Liver (tissue), 9 donors: ENCODE results near the gene PPP2R2D. TPM values are rescaled to one million over a fixed set of nuclear protein-coding genes. Genes with fewer than 3 reads are reported as not detected.

Experiments used
- DNase-seq: peaks from one replicate; pipeline ENCODE4 v3.0.0-alpha.2; 2017; ENCODE audit warnings: low spot score
- H3K27ac ChIP-seq, 2 donors: one replicate each; pipeline ENCODE4 v1.7.0; 2013; ENCODE audit warnings: inconsistent platforms in 2 of 2, low read length in 2 of 2, control low read depth in 1 of 2, low read depth in 1 of 2, mild to moderate bottlenecking in 1 of 2
- H3K27me3 ChIP-seq, 4 donors: one replicate each; pipeline versions ENCODE4 v1.6.1 to v1.7.0; 2013; ENCODE audit warnings: low read length in 3 of 4, inconsistent platforms in 1 of 4, mild to moderate bottlenecking in 1 of 4, moderate library complexity in 1 of 4; ENCODE audit not compliant: control insufficient read depth in 4 of 4, insufficient read depth in 4 of 4
- H3K36me3 ChIP-seq, 4 donors: one replicate each; pipeline versions ENCODE4 v1.6.1 to v1.7.0; 2013; ENCODE audit warnings: low read length in 3 of 4, mild to moderate bottlenecking in 3 of 4, low read depth in 1 of 4, moderate library complexity in 1 of 4; ENCODE audit not compliant: control insufficient read depth in 4 of 4, insufficient read depth in 3 of 4
- H3K4me1 ChIP-seq, 4 donors: one replicate each; pipeline versions ENCODE4 v1.6.1 to v1.7.0; 2013; ENCODE audit warnings: low read length in 3 of 4, mild to moderate bottlenecking in 3 of 4, moderate library complexity in 1 of 4; ENCODE audit not compliant: control insufficient read depth in 4 of 4, insufficient read depth in 4 of 4
- H3K4me3 ChIP-seq, 3 donors: one replicate each; pipeline versions ENCODE4 v1.6.1 to v1.7.0; 2013; ENCODE audit warnings: low read length in 3 of 3, control low read depth in 1 of 3, low read depth in 1 of 3, mild to moderate bottlenecking in 1 of 3
- H3K9ac ChIP-seq, 2 donors: one replicate each; pipeline ENCODE4 v1.7.0; 2013; ENCODE audit warnings: low read length in 2 of 2, mild to moderate bottlenecking in 2 of 2, moderate library complexity in 2 of 2, control low read depth in 1 of 2, low read depth in 1 of 2
- H3K9me3 ChIP-seq, 4 donors: one replicate each; pipeline versions ENCODE4 v1.6.1 to v1.7.0; 2013; ENCODE audit warnings: low read length in 3 of 4; ENCODE audit not compliant: control insufficient read depth in 4 of 4
- ATF3 ChIP-seq: IDR thresholded peaks from 2 replicates; pipeline ENCODE4 v1.6.1; 2016; ENCODE audit warnings: antibody characterized with exemption
- CTCF ChIP-seq: fragments of 150-350 bp; IDR thresholded peaks from 2 replicates; pipeline ENCODE4 v1.5.1; 2017; ENCODE audit warnings: improper control_type of control experiment, low read depth, low read length; ENCODE audit not compliant: missing input control
- EGR1 ChIP-seq, 2 donors: IDR thresholded peaks; 2 replicates each; pipeline ENCODE4 v1.6.1; 2016 to 2018; ENCODE audit warnings: antibody characterized with exemption in 2 of 2, low read depth in 2 of 2
- FOXA1 ChIP-seq: IDR thresholded peaks from 2 replicates; pipeline ENCODE4 v1.6.1; 2016; ENCODE audit warnings: antibody characterized with exemption
- FOXA2 ChIP-seq: IDR thresholded peaks from 2 replicates; pipeline ENCODE4 v1.6.1; 2016; ENCODE audit warnings: antibody characterized with exemption
- GABPA ChIP-seq, 2 donors: IDR thresholded peaks in 1 of 2; conservative IDR thresholded peaks in 1 of 2; 2 replicates each; pipeline ENCODE4 v1.6.1; 2016; ENCODE audit warnings: antibody characterized with exemption in 2 of 2, mild to moderate bottlenecking in 1 of 2, moderate library complexity in 1 of 2
- HNF4A ChIP-seq, 2 donors: conservative IDR thresholded peaks; 2 replicates each; pipeline ENCODE4 v1.6.1; 2016; ENCODE audit warnings: antibody characterized with exemption in 2 of 2, mild to moderate bottlenecking in 2 of 2
- HNF4G ChIP-seq: IDR thresholded peaks from 2 replicates; pipeline ENCODE4 v1.6.1; 2016; ENCODE audit warnings: antibody characterized with exemption
- JUND ChIP-seq, 2 donors: IDR thresholded peaks; 2 replicates each; pipeline ENCODE4 v1.6.1; 2016; ENCODE audit warnings: antibody characterized with exemption in 2 of 2
- MAX ChIP-seq: IDR thresholded peaks from 2 replicates; pipeline ENCODE4 v1.6.1; 2016; ENCODE audit warnings: antibody characterized with exemption
- NR2F2 ChIP-seq: IDR thresholded peaks from 2 replicates; pipeline ENCODE4 v1.6.1; 2016; ENCODE audit warnings: antibody characterized with exemption
- RAD21 ChIP-seq, 2 donors: IDR thresholded peaks; 2 replicates each; pipeline ENCODE4 v1.6.1; 2016; ENCODE audit warnings: antibody characterized with exemption in 2 of 2, mild to moderate bottlenecking in 2 of 2
- REST ChIP-seq: IDR thresholded peaks from 2 replicates; pipeline ENCODE4 v1.6.1; 2016; ENCODE audit warnings: antibody characterized with exemption, mild to moderate bottlenecking
- RXRA ChIP-seq, 2 donors: IDR thresholded peaks; 2 replicates each; pipeline ENCODE4 v1.6.1; 2017 to 2018; ENCODE audit warnings: antibody characterized with exemption in 2 of 2, mild to moderate bottlenecking in 1 of 2
- SP1 ChIP-seq: IDR thresholded peaks from 2 replicates; pipeline ENCODE4 v1.6.1; 2018; ENCODE audit warnings: antibody characterized with exemption, mild to moderate bottlenecking
- TAF1 ChIP-seq: conservative IDR thresholded peaks from 2 replicates; pipeline ENCODE4 v1.6.1; 2016; ENCODE audit warnings: antibody characterized with exemption, mild to moderate bottlenecking
- YY1 ChIP-seq: IDR thresholded peaks from 2 replicates; pipeline ENCODE4 v1.6.1; 2016; ENCODE audit warnings: antibody characterized with exemption, mild to moderate bottlenecking
- ZBTB33 ChIP-seq: IDR thresholded peaks from 2 replicates; pipeline ENCODE4 v1.6.1; 2016; ENCODE audit warnings: antibody characterized with exemption
- WGBS: extraction: QIAGEN DNeasy Blood & Tissue Kit; methylation state at CpG from one replicate; pipeline ENCODE4 v1.1.7; 2013; 5-methylcytosine and 5-hydroxymethylcytosine counted together
- polyA plus RNA-seq, 2 donors: library from polyadenylated mRNA; stranded (reverse) in 1 of 2; unstranded in 1 of 2; fragments of 200-250 nt in 1 of 2; fragments of >200 nt in 1 of 2; fragmentation: Nextera tagmentation in 1 of 2; extraction: Ambion mirVana in 1 of 2; gene quantifications; one replicate each; pipeline versions ENCODE4 v1.2.1 to v1.2.3, GENCODE V29; 2013 to 2015
- total RNA-seq, 2 donors: library from RNA; depleted of rRNA; stranded (reverse); fragments of >200 nt; gene quantifications; one replicate each; pipeline ENCODE4 v1.2.3, GENCODE V29; 2014
- donor health status: healthy.
- donor health status: healthy.
- donor health status: healthy.
- donor health status: healthy.
- donor health status: healthy.

The PPP2R2D gene
- 10 to 100 TPM; 19.7 to 20.5 TPM for total RNA-seq
- 1 to 10 TPM; 5.9 to 8.8 TPM for polyA plus RNA-seq

GRCh38 chr10:131900350-131901152 lies at the start of gene PPP2R2D:
PPP2R2D (plus strand) TSS chr10:131901008; CDS start chr10:131901149, 141 bp downstream.
- peak within 1 kb of the TSS; percentile 64 to 89 (median 86) for H3K4me3 ChIP-seq
- H3K36me3 ChIP-seq = no peaks in the 10 kb centered on the region
- TF ChIP-seq SP1 = peak; percentile 62
- no peak for TF ChIP-seq HNF4G
- TF ChIP-seq YY1 = peak; percentile 93
- peaks cover 8 to 33% (median 30%) of the 10 kb centered on the region in 4 donors for H3K4me1 ChIP-seq
- peak within 1 kb of the TSS; percentile 76 to 90 for H3K27ac ChIP-seq
- no peaks in the 10 kb centered on the region for H3K9me3 ChIP-seq
- no peaks in the 10 kb centered on the region for H3K27me3 ChIP-seq
- DNase-seq = peak; percentile 95
- H3K9ac ChIP-seq = peak within 1 kb of the TSS; percentile 85 to 89
- WGBS = under 1% methylated on average over 107 of the region's 107 CpGs

GRCh38 chr10:131851346-131851745 lies 49.5 kb upstream of the PPP2R2D start:
- no peak overlapping the region for H3K27ac ChIP-seq
- no peak for DNase-seq
- 92% methylated on average over 11 of the region's 11 CpGs for WGBS

GRCh38 chr10:131852176-131852822 lies 48.5 kb upstream of the PPP2R2D start:
- H3K9me3 ChIP-seq = no peaks in the 10 kb centered on the region
- no peak overlapping the region for H3K27ac ChIP-seq
- no peaks in the 10 kb centered on the region for H3K36me3 ChIP-seq
- H3K4me1 ChIP-seq = no peaks in the 10 kb centered on the region
- no peak overlapping the region for H3K9ac ChIP-seq
- no peak overlapping the region for H3K4me3 ChIP-seq
- TF ChIP-seq RXRA (IDR thresholded peaks at IDR 0.05) (no peak), RAD21 (IDR thresholded peaks at IDR 0.05) (no peak), SP1 (no peak), ATF3 (no peak), ZBTB33 (no peak), NR2F2 (no peak), EGR1 (IDR thresholded peaks at IDR 0.05; ENCODE audit: low read depth in 2 of 2) (no peak), HNF4G (no peak), FOXA2 (no peak), HNF4A (conservative IDR thresholded peaks at IDR 0.05) (no peak), GABPA (IDR thresholded peaks at IDR 0.05 in 1 of 2, conservative IDR thresholded peaks at IDR 0.05 in 1 of 2) (no peak), YY1 (no peak), REST (no peak), TAF1 (no peak), MAX (no peak), CTCF (no peak), FOXA1 (no peak), JUND (IDR thresholded peaks at IDR 0.05) (no peak)
- no peaks in the 10 kb centered on the region for H3K27me3 ChIP-seq
- DNase-seq = no peak
- 92% methylated on average over 32 of the region's 32 CpGs for WGBS

More at GRCh38 chr10:131851346-131851745, 49.5 kb upstream of the PPP2R2D start:
- Histone ChIP-seq H3K9ac (no peak overlapping the region), H3K36me3 (no peaks in the 10 kb centered on the region), H3K27me3 (no peaks in the 10 kb centered on the region), H3K9me3 (no peaks in the 10 kb centered on the region), H3K4me1 (no peaks in the 10 kb centered on the region), H3K4me3 (no peak overlapping the region)
- TF ChIP-seq RXRA (IDR thresholded peaks at IDR 0.05) = no peak
